ENCODE data around the gene LYRM4.

LYRM4 gene

DNA sequence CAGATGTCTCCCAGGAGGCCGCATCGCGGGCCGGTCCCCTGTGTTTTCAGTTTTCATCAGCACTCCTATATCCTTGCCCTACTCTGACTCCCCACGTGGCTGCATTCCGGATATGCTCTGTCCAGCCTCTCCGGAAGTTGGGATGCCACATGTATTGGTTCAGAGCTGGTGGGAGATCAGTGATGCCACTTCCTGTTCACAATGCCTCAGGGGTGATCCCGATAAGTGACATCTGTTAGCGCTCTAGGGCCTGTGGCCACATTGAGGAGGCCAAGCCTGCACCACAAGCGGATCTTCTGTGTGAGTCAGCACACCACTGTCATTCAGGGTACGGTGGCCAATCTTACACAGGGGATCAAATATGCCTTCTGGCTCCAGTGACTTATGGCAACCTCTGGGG lies 117.8 kb downstream of the LYRM4 start:
- no peak for DNase-seq (ENCODE audit: low spot score)

DNA sequence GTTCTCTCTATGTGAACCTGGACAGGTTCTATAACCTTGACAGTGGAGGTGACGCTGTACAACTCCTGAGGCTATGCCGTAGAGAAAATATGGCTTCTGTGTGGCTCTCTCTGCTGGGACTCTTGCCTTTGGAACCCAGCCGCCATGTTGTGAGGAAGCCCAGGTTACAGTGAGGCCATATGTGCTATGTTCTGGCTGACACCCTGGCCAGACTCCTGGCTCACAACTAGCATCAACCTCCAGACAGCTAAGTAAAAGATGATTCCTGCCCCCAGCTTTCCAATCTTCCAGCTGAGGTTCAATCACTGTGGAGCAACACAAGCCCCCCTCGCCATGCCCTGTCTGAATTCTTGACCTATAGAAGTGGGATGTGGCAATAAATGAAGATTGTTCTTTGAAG lies 118.6 kb downstream of the LYRM4 start:
- no peak for DNase-seq (ENCODE audit: low spot score)

DNA sequence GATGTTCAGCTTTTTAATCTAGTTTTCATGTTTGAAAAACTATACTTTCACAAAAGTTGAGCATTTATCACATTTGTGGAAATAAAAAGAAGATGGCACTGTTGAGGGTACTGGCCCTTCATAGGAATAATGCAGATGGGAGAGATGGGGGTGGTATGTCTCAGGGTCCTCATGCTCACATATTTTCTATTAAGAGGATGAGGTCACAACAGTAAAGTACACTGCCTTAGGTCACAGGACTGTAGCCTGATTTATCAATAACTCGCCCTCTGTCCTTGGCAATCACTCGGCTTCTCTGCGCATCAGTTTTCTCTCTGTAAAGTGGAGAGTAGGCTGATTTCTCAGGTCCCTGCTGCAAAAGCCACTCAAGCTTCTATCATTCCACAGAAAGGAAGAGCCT lies 119.7 kb downstream of the LYRM4 start:
- DNase-seq (ENCODE audit: low spot score): no peak

DNA sequence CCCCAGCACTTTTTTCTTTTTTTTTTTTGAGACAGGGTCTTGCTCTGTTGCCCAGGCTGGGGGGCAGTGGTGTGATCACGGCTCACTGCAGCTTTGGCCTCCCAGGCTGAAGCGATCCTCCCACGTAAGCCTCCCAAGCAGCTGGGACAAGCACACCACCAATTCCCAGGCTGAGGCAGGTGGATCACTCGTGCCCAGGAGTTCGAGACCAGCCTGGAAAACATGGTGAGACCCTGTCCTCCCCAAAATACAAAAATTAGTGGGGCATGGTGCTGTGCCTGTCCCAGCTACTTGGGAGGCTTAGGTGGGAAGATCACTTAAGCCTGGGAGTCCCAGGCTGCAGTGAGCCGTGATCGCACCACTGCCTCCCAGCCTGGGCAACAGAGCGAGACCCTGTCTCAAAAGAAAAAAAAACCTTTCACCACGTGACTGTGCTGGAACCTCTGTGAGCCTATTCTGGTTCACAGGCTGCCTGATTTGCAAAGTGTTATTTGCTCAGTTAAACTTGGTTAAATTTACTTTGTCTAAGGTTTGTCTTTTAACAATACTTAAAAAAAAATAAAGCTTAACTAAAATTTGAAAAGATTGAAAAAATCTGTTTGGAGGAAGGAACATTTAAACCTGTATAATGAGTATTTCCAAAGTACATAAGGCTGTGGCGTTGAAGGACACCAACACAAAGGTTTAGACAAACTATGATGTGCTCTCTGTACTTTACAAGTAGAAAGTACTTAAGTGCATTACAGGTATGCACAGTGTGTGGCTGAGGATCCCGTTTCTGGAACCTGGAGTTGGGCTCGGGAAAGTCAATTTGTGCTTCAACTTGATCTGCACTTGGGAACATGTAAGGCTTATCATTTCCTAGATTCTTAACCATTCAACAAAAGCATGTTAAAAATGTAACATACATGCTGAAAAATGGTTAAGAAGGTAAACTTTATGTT lies 120.7 kb downstream of the LYRM4 start:
- no peak for DNase-seq (ENCODE audit: low spot score)

DNA sequence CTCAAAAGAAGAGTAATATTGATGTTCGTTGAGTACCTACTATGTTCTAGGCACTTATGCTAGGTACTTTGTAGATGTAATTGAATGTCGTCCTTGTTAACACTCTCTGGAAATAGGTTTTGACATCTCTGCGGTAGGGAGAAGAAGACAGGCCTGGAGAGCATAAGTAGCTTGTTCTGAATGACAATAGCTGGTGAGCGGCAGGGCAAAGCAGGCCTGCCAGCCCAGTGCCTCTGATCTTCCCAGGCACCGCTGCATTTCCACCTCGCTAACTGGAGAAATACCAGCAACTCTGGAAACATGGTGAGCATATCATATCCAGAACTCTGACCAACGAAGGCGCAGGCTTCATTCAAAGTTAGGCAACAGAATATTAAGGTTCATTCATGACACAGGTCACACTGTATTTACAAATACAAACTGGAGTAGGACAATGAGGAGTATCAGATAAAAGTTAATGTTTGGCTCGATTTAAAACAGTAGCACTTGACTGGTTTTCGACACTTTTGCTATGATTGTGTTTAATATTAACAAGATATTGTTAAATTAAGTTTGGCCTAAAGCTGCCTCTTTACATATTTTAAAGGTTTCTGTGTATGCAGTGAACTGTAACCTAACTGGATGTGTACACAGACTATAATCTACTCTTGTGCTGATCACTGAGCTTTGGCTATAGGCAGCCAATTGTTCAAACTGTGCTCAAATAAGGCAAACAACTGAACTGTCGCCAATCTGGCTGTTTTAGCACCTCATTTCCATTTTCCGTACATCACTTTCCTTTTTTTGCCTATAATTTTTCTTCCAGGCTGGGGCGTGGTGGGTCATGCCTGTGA lies 121.5 kb downstream of the LYRM4 start:
- no peak for DNase-seq (ENCODE audit: low spot score)

DNA sequence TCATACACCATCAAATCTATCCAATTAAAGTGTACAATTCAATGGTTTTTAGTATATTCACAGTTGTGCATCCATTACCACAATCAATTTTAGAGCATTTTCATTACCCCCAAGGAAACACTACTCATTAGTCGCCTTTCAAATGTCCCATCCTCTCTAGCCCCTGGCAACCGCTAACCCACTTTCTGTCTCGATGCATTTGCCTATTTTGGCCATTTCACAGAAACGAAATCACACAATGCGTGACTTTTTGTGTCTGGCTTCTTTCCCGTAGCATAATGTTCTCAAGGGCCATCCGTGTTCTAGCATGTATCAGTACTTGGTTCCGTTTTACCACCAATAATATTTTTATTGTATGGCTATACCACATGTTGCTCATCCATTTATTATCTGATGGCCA lies 123.9 kb downstream of the LYRM4 start:
- no peak for DNase-seq (ENCODE audit: low spot score)

DNA sequence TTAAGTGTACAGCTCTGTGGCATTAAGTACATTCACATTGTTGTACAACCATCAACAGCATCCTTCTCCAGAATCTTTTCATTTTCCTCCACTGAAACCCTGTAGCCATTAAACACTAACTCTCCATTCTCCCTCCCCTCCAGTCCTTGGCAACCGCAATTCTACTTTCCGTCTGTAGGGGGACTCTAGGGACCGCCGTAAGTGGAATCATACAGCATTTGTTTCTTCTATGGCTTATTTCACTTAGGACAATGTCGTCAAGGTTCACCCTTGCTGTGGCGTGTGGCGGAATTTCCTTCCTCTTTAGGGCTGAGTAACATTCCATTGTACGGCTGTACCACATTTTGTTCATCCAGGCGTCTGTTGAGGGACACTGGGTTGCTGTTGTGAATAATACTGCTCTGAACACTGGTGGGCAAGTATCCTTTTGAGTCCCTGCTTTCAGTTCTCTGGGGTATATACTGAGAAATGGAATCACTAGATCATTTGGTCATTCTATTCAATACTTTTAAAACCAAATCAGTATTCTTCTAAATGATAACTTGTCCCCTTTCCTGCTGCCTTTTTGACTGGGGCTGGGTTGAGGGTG lies 124.9 kb downstream of the LYRM4 start:
- DNase-seq (ENCODE audit: low spot score): no peak

DNA sequence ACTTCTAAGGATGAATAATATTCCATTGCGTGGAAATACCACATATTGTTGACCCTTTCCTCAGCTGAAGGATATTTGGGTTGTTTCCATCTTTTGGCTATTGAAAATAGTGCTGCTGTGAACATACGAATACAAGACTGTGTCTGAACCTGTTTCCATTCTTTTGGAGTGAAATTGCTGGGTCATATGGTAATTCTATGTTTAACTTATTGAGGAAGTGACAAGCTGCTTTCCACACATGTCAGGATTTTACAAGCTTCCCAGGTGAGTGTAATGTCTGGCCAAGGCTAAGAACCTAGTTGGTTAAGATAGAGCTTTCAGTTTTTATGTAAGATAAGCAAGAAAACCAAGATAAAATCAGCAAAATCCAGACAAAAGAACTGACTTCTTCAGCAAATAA lies 126.8 kb downstream of the LYRM4 start:
- DNase-seq (ENCODE audit: low spot score): no peak

DNA sequence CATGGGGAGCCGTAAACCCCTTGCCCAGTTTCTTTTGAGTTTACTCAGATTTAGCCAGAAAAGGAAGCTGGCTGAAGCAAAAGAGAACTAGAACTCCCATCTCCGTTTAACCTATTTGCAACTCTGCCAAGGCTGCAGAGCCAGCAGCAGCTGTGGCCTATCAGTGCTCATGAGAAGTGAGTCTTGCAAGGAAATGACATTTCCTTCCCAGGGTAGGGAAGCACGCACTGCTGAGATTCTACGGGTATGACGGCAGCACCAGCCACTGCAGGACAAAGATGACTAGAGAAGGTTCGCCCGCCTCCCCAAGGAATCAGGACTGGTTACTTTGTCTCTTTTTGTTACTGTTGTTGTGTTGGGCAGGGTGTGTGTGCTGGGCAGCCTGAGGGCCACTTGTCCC lies 128.0 kb downstream of the LYRM4 start:
- DNase-seq (ENCODE audit: low spot score): no peak

DNA sequence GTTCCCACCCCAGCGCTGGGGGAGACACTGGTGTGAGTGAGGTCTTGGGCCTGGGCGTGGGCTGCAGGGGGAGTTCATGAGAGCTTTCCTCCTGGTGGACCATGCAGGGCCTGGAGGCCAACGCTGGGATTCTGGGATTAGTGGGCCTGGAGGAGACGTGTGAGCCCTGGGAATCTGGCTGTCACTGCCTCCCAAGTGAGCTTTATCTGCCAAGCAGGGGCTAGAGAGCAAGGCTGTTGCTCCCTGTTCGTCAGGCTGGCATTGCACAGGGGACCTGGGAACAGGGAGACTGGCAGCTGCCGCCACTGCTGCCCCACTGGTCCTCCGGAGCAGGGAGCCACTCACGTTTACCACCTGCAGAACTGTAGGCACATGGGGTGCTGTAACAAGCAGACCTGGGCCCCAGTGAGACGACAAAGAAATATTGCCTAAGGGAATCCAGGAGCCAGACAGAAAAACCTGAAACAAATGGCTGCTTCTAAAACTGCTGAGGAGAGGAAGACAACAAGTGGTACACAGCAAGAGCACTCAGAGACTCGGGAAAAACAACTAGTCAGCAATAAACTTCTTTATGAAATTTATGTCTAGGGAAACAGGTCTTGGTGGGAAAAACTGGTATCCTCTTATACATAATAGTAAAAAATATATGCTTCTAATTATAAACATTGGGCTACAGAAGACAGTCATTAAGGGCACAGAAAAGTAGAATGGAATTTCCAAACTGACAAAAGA lies 130.4 kb downstream of the LYRM4 start:
- no peak for DNase-seq (ENCODE audit: low spot score)

DNA sequence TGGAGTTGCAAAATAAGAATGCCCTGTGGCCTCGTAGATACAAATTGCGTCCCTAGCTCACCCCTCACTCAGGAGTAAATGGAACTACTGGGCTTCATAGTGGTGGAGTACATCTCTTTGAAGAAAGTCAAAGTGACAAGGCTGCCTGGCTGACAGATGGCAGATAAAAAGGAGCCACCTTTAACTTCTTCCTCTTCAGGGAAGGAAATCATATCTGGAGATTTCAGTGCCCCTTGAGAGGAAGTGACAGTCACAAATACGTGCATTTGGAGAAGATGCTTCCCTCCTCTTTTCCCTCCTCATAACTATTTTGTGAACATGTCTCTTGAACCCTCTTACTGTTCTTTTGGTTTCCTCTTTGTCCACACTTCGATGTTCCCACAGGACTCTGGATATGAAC lies 132.4 kb downstream of the LYRM4 start:
- DNase-seq (ENCODE audit: low spot score): no peak

DNA sequence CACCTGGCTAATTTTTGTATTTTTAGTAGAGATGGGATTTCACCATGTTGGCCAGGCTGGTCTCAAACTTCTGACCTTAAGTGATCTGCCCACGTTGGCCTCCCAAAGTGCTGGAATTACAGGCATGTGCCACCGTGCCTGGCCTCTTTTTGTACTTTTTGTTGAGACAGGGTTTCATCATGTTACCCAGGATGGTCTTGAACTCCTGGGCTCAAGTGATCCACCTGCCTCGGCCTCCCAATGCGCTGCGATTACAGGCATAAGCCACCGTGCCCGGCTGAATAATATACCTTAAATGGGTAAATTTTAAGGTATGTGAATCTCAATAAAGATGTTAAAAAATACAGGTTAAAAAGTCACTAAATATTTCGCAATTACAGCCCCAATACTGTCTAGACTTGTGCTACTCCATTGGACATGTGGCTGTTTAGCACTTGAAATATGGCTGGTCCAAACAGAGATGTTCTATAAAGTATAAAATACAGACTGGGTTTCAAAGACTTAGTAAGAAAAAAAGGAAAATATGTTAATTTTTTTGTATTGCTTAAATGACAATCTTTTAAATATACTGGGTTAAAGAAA lies 133.6 kb downstream of the LYRM4 start:
- DNase-seq (ENCODE audit: low spot score): no peak

DNA sequence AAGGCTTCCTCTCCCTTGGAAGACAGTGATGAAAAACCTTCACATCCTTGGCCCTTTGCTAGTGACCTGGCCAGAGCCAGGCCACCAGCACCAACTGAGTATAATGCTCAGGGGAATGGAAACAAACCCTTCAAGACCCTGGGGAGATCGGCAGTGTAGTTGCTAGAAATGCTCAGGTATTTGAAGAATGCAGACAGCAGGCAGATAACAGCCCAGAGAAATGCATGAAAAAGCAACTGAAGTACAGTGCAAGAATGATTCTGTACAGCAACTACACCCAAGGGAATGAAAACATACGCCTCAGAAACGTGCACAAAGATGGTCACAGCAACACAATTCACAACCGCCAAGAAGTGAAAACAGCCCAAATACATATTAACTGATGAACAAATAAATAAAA lies 134.5 kb downstream of the LYRM4 start:
- no peak for DNase-seq (ENCODE audit: low spot score)

DNA sequence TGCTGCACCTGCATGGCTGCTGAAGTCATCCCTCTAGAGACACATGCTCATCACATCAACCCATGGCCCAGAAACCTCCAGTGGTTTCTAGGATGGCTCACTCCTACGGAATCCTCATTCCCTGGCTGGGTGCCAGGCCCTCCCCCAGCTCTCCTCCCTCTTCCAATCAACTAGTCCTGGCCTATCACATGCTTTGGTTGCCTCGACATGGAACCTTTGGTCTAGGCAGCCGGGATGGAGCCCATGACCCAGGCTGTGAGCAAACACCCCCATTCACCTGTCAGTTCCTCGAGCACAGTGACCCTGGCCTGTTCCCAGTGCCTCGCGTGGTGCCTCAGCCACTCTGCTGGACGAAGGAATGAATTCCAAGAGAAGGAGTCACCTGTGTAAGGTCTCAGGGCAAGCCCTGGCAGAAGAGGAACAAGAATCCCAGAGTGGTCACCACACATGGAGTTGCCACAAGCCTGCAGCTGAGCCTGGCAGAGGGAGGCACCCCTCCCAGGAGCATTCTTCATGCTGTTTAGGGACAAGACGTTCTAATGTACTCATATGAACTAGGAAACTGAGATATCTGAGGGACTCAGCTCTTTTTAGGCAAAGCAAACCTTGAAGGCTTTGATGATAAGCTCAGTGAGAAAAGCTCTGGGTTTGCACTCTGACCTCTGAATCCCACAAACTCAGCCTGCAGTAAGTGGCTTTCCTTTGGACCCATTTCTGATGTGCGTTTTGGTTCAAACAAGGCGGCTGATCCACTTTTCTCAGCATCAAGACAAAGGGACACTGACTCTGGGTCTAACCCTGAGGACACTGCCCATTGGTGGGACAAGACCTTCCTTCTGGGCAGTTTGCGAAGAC lies 135.4 kb downstream of the LYRM4 start:
- no peak for DNase-seq (ENCODE audit: low spot score)

DNA sequence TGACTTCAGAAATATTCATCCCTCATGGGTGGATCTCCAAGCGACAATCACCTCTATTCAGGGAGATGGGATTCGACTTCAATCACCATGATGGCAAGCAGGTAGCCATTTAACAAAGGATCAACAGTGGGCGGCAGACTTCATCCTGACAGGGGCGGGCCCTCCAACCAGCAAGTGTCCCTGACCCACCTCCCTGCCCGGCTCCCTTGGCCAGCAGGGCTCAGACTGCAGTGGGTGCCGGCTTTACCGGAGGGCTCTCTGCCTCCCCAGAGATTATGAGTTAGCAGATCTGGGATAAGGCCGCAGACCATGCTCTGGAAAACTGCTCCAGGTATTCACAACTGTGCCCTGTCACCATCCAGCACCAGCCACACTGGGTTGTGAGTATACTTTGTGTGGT lies 136.2 kb downstream of the LYRM4 start:
- DNase-seq (ENCODE audit: low spot score): no peak

DNA sequence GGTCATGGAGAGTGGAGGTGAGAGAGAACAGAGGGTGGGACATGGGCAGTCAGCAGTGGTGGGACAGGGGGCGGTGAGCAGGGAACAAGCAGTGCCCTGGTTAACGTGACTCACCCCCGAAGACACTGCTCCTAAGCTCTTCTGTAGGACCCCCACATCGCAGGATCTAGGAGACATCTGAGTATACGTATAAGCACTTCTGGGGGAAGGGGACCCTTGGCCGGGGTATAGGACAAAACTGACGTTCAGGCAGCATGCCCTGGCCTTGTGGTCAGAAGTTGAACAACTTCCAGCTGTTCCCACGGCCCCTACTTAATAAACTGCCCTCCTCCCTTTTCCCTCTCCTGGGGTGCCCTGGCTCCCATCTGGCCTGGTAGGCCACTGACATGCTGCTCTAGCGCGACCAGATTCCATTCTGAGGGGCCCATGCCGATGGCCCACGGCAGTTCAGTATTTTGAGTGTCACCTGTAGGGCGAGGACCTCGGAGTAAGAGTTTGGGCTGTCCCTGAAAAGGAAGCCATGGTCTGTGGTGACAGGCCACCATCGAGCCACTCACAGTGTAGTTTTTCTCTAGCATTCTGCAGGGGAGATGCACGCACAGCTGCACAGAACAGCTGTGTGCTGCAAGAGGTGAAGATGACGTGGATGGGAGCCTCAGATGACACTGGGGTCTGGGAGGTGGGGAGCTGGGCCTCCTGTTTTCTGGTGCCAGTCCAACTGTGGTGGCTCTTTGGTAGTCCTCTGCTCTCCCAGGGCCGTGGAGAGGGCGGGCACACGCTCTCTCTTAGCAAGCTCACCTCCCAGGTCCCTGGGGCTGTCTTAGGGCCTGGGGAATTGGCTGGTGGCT lies 137.2 kb downstream of the LYRM4 start:
- DNase-seq (ENCODE audit: low spot score): no peak

DNA sequence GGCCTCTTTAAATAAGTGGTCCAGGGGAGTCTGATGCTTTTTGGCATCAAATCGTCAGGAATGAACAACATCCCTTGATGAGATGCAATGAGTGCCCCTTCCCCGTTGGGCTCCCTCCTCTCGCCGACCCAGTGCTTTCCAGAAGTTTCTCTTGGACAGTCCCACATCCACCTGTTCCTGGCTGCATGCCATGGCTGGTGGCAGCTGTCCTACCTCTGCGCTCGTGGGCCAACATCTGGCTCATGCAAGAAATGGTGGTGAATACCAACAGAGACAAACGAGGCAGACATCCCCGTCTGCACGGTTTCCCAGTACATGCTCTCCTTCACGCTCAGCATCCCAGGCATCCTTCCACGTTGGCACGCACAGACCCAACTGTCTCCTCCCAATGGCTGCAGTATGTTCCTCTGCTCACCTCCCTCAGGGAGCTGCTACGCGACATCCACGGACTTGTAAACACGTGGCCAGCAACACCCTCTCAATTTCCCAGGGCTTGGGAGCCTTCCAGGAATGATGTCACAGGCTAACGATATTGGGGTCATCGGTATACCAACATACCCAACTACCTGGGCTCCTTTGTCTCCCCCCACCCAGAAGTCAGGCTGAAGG lies 138.1 kb downstream of the LYRM4 start:
- no peak for DNase-seq (ENCODE audit: low spot score)

DNA sequence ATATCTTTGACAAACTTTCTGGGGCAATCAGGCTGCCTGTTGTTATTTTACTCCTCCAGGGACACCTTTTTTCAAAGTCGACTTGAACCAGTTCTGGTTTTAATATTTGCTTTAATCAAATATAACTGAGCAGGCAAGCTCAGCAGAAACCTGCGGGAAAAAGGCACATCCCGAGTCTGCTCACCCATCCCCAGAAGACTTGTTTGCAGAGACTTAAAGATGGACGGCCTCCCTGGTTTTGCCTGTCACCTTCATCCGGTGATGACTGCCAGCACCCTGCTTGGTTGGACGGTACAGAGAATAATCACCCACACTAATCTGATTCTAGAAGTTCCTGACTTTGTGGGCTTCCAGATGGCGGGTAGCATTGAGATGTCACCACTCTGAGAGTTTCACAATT lies 138.8 kb downstream of the LYRM4 start:
- DNase-seq (ENCODE audit: low spot score): no peak

DNA sequence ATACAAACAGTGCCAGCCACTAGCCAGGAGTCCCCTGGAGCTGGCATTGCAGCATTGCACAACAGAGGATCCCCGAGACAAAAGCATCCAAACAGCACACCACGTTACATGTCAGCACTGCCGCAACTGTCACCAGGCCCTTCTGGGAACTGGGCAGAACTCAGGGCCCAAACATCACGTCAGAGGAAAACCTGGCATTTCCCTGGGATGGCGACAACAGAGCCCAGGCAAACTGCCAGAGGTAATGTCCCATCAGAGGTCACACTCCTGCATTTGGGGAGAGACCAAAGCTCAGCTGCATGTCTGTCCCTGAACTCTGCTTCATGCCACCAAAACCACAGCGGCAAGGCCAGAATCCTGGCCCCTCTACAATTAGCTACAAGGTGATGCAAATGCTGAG lies 139.3 kb downstream of the LYRM4 start:
- DNase-seq (ENCODE audit: low spot score): no peak
